Stimulated activated CD4-positive, alpha-beta T cell treated with anti-CD3 and anti-CD28 coated beads, TNF-alpha, amount 100 ng/mL, for 4 hours (primary cell): Measurements from ENCODE around the gene USHBP1.

ENCODE experiments used
- DNase-seq, 3 experiments: peaks; one replicate each; pipeline ENCODE4 v3.0.0-alpha.2; 2020; ENCODE audit warnings: low read depth in 3 of 3

USHBP1 gene

DNA sequence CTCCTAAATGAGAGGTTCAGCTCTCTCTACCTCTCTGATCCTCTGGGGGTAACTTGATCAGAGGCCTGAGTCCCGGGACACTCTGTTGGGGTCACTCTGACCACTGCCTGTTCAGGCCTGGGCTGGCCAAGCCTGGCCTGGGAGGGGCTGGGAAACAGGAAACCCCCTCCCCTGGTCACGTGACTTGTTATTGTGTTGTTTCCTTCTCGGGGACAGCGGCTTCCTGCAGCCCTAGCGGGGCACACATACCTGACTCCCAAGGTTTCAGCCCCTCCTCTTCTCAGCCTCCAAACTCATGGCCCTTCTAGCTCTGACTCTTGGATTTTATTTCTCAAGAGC, at the start of gene USHBP1:
Gene USHBP1, minus strand, starts transcription at position 105 of the 339 bp plus-strand sequence. CDS start 446 bp downstream, outside the sequence.
- DNase-seq, result no peak

DNA sequence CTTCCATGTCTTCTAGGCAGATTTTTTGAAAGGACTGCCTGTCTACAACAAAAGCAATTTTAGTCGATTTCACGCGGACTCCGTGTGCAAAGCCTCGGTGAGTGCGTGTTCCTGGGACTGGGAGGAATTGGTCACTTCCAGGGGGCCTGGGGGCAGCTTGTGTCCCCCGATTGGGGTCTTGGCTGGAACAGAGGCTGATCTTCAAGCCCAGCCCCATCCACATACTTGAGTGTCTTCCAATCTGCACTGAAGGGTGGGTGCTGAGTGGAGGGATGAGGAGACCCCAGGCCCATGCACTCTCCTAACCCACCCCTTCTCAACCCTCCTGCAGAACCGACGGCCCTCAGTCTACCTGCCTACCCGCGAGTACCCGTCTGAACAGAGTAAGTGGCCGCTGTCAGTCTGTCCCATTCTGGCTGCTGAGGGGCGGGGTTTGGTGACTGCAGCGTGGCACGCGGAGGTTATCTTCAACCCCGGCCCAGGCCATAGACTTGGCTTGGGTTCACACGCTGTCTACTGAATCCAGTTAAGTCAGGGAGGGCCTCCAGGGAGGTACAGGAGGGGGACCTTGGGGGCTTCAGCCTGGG, 49.6 kb upstream of the USHBP1 start:
- no peak for DNase-seq

DNA sequence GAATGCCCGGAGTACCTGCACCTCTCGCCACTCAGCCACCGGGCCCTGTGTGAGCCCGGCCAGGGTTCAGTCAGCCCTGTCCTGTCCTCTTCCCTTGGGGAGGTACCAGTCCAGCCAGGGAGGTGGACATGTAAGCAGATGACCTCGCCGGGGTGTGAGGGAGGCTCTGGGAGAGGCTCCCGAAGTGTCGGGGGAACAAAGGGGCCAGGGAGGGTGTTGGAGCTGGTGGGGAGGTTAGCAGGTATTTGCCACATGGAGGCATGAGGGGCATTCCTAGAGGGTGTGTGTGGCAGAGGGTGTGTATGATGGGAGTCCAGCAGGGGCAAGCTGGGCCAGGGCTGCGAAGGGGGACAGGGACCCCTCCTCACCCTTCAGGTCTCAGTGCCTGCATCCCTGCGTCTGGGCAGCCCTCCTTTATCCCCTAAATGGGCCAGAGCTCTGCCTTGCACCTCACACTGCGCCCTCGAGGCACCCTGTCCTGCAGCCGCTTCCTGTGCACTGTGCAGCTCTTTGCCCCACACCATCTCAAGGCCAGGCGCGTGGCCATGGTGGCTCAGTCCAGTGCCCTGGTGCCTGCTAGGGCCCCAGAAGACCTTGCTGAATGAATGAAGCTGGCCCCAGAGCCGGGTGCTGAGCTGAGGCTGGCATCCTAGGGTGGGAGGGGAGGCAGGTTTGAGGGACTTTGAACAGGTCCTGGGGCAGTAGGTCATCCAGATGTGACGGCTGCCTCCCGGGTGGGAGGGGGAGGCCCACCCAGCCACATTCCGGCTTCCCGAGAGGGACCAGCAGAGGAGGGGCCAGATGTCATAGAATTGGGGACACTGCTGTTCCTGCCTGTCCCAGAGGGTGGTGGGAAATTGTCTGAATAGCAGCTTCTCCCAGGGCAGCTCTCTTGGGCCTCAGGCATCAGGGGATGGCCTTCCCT, 47.9 kb upstream of the USHBP1 start:
- no peak for DNase-seq

DNA sequence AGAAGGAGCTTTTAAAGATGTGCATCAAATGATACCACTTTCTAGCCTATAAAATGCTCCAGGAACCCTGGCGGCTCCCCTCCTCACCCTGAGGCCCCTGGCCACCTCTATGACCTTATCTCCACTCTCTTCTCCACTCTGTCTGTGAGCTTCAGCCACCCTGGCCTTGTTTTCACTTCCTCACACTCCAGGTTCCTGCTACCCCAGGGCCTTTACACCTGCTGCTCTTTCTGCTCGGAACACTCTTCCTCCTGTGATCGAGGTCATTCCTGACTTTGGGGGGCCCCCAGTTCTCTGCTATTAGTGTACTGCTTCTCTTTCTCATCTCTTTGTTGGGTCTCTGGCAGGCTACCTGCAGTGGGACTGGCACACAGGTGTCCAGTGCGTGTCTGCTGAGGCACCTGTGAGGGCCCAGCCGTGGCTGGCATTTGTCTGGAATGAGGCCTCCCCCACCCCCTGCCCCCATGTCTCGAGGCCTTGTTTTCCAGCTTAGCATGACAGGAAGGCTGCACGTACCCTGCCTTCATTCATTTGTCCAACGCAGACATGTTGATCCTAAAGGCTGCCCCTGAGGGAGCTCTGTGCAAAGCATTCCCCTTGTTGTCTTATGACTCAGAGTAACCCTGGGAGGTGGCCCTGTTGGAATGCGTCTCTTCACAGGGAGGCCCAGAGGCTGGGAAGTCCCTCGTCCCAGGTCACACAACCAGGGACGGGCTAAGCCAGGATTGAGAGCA, 47.1 kb upstream of the USHBP1 start:
- no peak for DNase-seq

- DNase-seq, result no peak
Measured at GRCh38 chr19:17309965-17310461, 45.5 kb upstream of the USHBP1 start.

DNA sequence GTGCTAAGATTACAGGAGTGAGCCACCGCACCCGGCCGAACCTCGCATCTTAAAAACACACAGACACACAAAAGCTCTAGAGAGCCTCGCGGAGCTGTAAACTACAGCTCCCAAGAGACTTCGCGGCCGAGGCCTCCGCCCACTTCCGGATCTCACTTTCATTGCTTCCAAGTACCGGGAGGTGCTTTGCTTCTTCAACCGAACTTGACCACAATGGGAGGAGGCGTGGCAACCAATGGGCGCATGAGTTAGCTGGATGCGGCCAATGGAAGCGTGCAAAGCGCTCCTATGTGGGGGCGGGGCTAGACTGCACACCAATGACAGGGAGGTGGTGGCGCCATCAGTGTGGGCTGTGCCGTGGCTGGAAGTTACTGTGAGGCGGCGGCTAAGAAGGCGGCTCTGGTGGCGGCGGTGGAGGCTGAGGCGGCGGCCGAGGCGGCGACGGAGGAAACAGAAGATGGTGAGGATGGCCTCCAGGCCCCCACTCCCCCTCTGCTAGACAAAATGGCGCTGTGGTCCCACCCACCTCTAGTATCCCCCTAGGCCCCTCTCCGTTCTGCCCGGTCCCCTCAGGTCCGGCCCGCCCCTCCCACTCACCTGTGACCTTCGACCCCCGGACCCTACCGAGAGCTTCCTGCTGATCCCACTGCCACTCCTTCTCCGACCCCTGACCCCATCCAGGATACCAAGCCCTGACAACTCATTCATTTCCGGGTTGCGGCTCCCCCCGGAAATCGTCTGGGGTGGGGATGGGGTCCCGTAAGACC, 44.8 kb upstream of the USHBP1 start, which contains the start of gene DDA1:
Gene DDA1, plus strand, starts transcription at position 366 of the 767 bp plus-strand sequence. Its CDS starts 92 bp downstream, at position 458.
- peak; percentile 89 to 98 (median 97) for DNase-seq

GRCh38 chr19:17307876-17308377, 43.4 kb upstream of the USHBP1 start:
- DNase-seq, result no peak

DNA sequence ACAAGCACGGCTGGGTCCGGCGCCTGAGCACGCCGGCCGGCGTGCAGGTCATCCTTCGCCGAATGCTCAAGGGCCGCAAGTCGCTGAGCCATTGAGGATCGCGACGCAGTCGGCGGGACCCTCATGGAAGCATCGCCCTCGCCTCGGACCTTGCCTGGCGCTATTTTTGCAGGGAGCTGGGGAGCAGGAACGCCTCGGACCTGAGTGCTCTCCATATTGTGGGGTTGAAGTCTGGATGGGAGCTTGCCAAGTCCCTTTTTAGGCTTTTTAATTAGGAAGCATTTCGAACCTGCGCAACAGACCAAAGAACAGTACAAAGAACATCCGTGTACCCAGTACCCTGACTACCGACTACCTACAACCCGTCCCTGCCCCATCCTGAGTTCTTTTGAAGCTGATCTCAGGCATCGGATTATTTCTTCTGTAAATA, 41.8 kb upstream of the USHBP1 start:
- DNase-seq, result no peak

DNA sequence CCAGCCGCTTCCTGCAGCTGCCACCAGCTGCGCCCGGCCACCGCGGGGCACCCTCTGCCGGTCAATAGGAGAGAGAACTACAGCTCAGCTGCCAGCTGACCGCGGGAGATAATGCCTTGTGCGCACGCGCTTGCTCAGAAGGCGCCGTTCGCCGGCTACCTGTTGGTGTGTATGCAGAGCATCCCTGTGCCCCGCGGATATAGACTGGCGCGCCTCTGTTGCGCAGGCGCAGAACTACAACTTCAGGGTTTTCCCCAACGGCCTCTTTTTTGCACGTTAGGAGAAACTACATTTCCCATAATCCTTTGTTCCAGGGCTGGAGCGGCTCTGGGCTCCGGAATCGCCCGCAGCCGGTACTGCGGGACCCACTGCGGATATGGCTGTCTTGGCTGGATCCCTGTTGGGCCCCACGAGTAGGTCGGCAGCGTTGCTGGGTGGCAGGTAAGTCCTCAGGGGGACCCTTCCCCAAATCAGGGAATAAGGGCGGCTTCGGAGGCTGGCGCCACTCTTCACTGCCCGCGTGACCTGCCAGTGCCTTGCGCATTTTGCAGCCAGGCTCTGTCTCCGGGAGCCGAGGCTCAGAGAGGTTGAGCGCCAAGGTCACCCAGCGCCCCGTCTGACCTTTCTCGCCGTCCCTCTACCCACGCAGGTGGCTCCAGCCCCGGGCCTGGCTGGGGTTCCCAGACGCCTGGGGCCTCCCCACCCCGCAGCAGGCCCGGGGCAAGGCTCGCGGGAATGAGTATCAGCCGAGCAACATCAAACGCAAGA, 41.2 kb upstream of the USHBP1 start, which contains the start of gene MRPL34:
Gene MRPL34, plus strand, starts transcription at position 356 of the 768 bp plus-strand sequence. Its CDS starts 21 bp downstream, at position 377.
- peak; percentile 71 to 86 (median 84) for DNase-seq

- DNase-seq, result no peak
Measured at GRCh38 chr19:17305216-17305516, 40.6 kb upstream of the USHBP1 start.

- DNase-seq, result no peak
Measured at GRCh38 chr19:17304386-17305215, 40.1 kb upstream of the USHBP1 start.

GRCh38 chr19:17303940-17304267, 39.4 kb upstream of the USHBP1 start:
- DNase-seq, result no peak

GRCh38 chr19:17303167-17303939, 38.8 kb upstream of the USHBP1 start, which contains the start of gene ABHD8:
Gene ABHD8, minus strand, starts transcription at chr19:17303425. Its CDS starts 1,809 bp downstream, at chr19:17301616.
- DNase-seq, result peak; percentile 87

DNA sequence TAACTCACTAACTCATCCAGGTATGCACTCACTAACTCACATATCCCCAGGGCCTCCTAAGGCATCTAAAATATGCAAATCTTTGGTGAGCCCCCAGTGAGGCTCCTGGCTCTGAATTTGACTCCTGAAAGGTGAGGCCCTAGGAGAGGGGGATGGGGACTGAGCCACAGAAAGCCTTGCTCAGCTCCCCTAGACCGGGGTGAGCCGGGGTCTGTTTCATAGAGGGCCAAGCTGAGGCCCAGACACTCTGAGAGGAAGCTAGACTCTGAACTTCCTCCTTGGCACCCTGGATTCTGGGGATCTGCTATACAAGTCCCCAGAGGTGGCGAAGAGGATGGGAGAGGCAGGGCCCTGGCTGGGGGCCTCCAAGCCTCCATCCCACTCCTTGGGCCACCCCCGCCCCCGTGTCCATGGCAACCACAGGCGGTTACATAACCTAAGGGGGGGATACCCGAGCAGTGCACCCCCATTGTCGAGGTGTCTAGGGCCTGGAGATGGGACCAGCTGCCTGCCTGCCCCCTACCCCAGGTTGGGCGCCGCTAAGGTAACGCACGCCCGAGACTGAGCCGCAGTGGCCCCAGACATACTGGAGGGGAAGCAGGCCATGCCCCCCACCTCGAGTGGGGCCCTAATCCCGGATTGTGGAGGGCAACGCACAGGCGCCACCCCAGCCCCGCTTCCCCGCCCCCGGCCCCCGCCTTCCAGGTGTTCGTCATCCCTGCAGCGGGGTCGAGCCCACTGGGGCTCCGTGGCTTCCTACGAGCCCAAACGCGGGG, 38.0 kb upstream of the USHBP1 start:
- DNase-seq, result no peak

GRCh38 chr19:17300992-17301619, 36.6 kb upstream of the USHBP1 start:
- DNase-seq, result no peak

DNA sequence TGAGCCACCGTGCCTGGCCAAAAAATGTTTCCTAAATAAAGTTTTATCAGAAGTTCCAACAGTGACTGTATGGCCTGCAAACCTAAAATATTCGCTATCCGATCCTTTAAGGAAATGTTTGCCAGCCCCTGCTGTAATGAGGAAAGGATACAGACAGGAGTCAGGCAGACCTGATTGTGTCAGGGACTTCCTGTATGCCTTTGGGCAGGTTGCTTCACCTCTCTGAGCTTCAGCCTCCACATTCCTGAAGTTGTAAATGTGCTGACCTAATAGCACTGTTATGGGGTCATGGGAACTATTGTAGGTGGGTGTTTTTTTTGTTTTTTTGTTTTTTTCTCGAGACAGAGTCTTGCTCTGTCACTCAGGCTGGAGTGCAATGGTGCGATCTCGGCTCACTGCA, 32.4 kb upstream of the USHBP1 start:
- no peak for DNase-seq

DNA sequence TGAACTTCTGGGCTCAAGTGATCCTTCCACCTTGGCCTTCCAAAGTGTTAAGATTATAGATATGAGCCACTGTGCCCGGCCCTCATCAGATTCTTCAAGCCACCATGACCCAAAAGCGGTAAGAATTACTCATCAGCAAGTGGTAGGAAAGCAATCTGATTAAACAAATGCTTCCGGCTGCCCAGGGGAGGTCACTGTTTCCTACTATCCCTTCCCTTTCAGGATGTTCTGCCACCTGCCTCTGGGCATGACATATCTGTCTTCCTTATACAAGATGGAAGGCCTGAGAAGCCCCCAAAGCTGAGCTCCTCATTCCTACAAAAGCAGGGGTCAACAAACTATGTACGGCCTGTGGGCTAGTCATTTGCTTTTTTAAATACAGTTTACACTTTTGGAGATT, 31.7 kb upstream of the USHBP1 start:
- DNase-seq, result no peak
